Activated CD4-positive, alpha-beta T cell treated with anti-CD3 and anti-CD28 coated beads for 1 hour (primary cell): Measurements from ENCODE around the gene ZC3H7A.
"Not testable (repeated sequence)": the region's sequence is repeated elsewhere in the genome, so short reads cannot be mapped to it uniquely, and the experiment has no call there.

Experiments
- DNase-seq: peaks from one replicate; pipeline ENCODE4 v3.0.0-alpha.2; 2020

The ZC3H7A gene

GRCh38 chr16:11800382-11800718 lies 3.3 kb upstream of the ZC3H7A start:
- no peak for DNase-seq

GRCh38 chr16:11799509-11800381 lies 2.7 kb upstream of the ZC3H7A start:
- DNase-seq = no peak

- no peak for DNase-seq
Observed at GRCh38 chr16:11799017-11799381, 1.9 kb upstream of the ZC3H7A start.

DNA sequence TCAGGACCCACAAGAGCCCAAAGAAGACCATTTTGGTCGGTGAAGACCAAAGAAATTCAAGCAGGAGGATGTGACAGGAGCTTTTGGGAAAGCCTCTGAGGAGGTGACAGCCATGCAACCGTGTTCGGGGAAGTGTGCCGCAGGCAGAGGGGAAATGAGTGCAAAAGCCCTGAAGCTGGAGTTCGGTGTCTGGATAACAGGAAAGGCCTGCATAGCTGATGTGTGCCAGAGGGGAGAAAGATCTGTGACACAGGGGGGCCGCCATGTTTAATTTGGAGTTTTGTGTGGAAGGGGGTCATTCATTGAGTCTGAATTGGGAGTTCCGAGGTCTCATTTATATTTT lies 870 bp upstream of the ZC3H7A start:
- no peak for DNase-seq

GRCh38 chr16:11796227-11797165 lies 562 bp downstream of the ZC3H7A start:
- DNase-seq = no peak

DNA sequence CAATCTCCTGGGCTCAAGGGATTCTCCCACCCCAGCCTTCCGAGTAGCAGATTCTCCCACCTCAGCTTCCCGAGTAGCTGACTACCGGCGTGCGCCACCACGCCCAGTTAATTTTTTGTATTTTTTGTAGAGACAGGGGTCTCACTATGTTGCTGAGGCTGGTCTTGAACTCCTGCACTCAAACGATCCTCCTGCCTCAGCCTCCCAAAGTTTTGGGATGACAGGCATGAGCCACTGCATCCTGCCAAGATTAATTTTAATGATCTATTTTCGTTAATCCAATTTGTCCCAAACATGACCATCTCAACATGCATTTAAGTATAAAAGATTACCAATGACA lies 1.2 kb downstream of the ZC3H7A start:
- no peak for DNase-seq

DNA sequence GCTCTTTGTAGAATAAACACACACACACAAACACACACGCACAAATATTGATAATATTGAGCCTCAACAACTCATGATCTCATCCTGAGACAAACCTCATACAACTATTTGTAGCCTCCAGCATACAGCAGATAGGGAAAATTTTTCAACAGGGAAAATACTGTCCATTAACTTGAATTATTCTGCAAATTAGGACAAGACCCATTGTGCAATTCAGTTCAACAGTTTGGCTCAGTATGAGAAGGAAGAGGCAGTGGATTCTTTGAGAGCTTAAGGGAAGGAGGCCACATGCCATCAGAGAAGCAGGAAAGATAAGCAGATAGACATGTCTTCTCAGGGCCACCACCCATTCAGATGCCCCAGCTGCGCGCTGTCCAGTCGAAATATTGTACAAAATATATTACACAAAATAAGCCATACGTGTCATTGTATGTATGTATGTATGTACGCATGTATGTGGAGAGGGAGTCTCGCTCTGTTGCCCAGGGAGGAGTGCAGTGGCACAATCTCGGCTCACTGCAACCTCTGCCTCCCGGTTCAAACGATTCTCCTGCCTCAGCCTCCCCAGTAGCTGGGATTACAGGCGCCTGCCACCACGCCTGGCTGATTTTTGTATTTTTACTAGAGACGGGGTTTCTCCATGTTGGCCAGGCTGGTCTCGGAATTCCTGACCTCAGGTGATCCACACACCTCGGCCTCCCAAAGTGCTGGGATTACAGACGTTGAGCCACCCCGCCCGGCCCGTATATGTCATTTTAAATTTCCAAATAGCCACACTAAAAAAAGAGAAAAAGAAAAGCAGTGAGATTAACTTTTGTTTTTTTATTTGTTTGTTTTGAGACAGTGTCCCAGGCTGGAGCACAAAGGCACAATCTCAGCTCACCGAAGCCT lies 1.8 kb downstream of the ZC3H7A start:
- DNase-seq = no peak

DNA sequence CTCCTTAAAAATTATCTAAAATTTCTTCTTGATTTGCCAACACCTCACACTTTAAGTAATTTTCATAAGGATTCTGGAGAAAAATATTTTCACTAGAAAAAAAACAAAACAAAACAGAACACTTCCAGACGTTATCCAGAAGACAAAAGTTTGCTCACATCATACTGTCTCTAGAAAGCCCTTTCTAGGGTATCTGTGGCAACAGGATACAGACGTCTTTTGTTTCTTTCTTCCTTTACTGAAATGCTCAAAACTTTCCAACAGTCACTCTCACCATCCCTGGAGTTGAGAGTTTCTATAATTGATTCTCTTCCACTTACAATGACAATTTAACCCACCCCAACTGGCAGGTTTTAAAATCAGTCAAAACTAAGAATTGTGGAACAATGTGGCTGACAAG lies 2.6 kb downstream of the ZC3H7A start:
- no peak for DNase-seq

GRCh38 chr16:11793840-11794239 lies 3.2 kb downstream of the ZC3H7A start:
- no peak for DNase-seq

GRCh38 chr16:11792410-11793241 lies 4.4 kb downstream of the ZC3H7A start:
- no peak for DNase-seq

DNA sequence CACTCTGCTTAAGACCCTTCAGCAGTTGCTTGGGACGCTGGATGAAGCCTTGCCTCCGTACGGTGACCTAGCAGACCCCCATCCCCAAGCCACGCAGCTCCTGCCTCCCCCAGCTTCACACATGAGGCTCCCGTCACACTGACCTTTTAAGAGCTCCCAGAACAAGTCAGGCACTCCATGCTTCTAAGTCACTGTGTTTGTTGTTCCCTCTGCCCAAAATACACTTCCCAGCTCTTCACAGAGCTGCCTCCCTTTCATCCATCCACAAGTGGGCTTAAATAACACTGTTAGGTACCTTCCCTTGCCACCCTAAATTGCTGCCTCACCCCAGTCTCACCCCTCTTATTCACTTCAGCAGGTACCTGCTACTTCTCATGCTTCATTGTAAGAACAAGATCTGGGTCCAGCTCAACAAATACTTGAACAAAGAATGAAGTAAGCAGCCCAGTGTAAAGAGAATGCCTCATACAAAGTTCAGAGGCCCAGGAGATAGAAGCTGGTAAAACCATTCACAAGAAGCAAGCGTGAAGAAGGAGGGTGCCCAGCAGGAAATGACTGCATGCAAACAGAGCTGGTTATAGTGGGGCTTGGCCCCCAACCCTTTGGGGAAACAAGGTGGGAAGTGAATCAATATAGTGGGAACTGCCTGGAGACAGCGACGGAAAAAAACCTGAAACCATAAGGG lies 5.8 kb downstream of the ZC3H7A start:
- no peak for DNase-seq

DNA sequence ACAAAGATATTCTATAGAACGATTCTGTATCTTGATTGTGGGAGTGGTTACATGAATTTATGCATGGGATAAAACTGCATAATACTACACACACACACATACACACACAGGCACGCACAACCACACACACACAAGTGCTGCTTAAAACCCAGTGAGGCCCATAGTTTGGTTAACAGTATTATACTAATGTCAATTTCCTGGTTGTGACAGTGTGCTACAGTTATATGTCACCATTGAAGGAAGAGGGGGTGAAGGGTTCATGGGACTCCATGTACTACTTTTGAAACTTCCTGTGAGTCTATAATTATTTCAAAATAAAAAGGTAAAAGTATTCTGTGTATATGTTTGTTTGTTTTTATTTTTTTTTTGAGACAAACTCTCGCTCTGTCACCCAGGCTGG lies 8.1 kb downstream of the ZC3H7A start:
- DNase-seq = no peak

DNA sequence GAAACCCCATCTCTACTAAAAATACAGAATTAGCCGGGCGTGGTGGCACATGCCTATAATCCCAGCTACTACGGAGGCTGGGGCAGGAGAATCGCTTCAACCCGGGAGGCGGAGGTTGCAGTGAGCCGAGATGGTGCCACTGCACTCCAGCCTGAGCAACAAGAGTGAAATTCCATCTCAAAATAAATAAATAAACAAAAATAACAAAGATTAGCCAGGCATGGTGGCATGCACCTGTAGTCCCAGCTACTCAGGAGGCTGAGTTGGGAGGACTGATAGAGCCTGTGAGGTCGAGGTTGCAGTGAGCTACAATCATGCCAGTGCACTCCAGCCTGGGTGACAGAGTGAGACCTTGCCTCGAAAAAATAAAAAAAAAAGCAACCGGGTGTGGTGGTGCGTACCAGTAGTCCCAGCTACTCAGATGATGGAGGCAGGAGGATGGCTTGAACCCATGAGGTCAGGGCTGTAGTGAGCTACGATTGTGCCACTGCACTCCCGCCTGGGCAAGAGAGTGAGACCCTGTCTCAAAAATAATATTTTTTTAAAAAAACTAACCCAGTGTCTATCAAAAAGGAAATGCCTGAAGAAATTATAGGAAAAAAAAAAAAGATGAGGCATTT lies 12.0 kb downstream of the ZC3H7A start:
- DNase-seq = not testable (repeated sequence)

GRCh38 chr16:11784381-11784780 lies 12.7 kb downstream of the ZC3H7A start:
- not testable (repeated sequence) for DNase-seq

DNA sequence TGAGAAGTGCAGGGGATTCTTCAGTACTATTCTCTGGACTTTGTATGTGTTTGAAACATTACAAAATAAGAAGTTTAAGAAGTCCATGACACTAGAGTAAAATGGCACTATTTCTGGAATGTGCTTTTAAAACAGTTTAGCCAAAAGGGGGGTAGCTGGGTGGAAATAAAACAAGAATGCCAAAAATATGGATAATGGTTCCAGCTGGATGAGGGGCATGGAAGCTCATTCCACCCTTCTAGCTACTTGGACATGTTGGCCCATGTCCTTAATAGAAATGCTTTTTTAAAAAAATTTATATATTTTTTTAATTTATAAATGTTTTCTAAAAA lies 13.1 kb downstream of the ZC3H7A start:
- no peak for DNase-seq

DNA sequence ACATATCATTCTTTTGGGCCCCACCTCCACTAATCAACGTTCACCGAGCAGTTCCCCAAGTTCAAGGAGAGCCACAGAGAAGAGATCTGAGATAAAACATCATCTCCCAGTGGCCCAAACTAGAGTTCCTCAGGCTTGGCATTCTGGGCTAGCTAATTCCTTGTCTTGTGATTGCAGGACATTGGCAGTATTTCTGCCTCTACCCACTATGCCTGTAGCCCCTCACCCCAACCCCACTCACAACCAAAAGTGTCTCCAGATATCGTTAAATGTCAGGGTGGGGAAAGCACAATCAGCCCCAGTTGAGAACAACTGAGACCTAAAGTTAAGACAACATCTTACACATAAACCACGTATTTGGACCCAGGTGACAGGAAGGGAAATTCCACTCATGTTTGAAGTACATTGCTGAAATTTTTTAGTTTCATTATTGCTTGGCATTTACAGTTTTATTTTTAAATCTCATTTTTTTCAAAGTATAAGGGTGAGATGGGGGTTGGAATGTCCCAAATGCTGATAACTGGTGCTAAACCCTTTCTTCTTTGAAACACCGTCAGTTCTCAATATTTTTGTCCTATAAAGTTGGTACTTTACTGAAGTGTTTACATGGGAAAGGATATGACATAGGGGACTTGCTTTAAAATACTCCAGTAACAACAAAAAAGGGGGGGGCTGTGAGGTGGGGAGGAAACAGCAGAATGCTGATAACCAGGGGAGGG lies 13.6 kb downstream of the ZC3H7A start:
- no peak for DNase-seq

- DNase-seq = no peak
Observed at GRCh38 chr16:11781773-11782172, 15.3 kb downstream of the ZC3H7A start.

DNA sequence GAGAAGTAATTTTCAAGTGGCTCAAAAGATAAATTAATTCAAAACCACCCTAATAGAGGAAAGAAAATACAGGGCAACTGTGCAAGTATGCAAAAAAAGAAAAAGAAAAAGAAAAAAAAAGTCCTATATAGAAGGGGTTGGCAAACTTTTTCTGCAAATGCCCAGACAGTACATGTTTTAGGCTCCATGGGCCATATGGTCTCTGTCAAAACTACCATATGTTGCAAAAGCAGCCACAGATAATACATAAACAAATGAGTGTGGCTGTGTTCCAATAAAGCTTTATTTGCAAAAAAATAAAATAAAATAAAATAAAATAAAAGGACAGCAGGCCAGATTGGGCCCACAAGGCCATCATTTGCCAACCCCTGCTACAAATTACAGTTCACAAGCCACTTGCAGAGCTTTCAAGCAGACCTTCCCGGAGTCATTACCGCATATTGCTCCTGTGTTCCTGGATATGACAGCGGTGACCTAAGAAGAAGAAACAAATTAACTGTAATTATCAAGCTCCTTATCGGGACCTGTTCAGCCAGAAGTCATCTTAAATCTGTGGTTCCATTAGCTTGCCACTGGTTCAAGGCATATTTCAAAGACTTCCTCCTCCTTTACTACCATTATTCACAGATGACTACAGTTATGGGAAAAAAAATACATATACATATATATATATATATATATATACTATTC lies 15.9 kb downstream of the ZC3H7A start:
- no peak for DNase-seq

GRCh38 chr16:11779074-11779473 lies 18.0 kb downstream of the ZC3H7A start:
- DNase-seq = no peak

DNA sequence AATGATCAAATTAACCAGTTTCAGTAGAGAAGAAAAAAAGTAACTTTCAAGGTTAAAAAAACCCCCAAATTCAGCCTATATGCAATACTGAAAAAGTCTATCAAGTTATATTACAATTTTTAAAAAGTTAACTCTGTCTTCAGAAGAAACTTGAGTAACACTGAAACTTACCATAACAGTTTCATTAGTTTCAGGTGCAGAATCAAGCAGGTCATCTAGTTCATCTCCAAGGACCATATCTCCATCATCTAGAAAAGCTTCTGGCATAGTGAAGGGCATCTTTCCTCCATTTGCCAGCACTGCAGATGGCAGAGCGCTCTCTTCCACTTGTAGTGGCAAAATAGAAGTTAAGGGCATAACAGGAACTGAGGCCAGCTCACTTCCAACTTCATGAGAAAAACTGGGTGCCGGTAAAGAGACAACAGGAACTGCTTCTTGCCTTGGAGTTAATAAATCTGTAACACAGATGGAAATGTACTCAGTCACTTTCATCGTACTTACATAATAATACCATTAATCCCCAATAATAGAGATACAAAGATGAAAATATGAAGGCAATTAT lies 22.9 kb downstream of the ZC3H7A start:
- no peak for DNase-seq
